Measurements from ENCODE around the gene RPH3AL. TPM values are rescaled to one million over a fixed set of nuclear protein-coding genes. Genes with fewer than 3 reads are reported as not detected.

RPH3AL gene
- total RNA-seq, 1 donor from 2014 or later, result 22.3 TPM

DNA sequence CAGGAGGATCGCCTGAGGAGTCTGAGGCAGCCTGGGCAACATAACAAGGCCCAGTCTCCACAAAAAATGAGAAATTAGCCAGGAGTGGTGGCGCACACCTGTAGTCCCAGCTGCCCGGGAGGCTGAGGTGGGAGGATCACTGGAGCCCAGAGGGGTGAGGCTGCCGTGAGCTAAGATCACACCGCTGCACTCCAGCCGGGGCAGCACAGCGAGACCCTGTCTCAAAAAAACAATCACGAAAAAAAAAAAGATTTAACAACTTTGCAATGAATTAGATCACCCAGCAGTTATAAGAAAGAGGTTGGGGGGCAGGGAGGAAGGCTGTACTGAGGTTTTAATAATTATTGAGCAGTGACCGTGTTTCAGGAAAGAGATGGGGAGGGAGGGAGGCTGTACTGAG is 49.4 kb downstream of the RPH3AL start:
- Mint-ChIP-seq H3K27ac (ENCODE audit: unreplicated experiment) (peak overlapping the region; percentile 99), H3K36me3 (ENCODE audit: unreplicated experiment) (no peaks in the 10 kb centered on the region), H3K4me1 (ENCODE audit: low read depth, unreplicated experiment) (peaks cover 51% of the 10 kb centered on the region), H3K4me3 (ENCODE audit: unreplicated experiment) (peak overlapping the region; percentile 90), H3K27me3 (ENCODE audit: unreplicated experiment) (peaks cover 26% of the 10 kb centered on the region), H3K9me3 (ENCODE audit: unreplicated experiment) (peaks cover 22% of the 10 kb centered on the region)
- DNase-seq, result no peak
- TF ChIP-seq CTCF (IDR thresholded peaks at IDR 0.05; ENCODE audit: partially characterized antibody, unreplicated experiment), result no peak

GRCh38 chr17:302300-302698 is 50.3 kb downstream of the RPH3AL start:
- H3K27me3 Mint-ChIP-seq (ENCODE audit: unreplicated experiment), result peaks cover 25% of the 10 kb centered on the region
- TF ChIP-seq CTCF (IDR thresholded peaks at IDR 0.05; ENCODE audit: partially characterized antibody, unreplicated experiment), result no peak
- no peaks in the 10 kb centered on the region for H3K36me3 Mint-ChIP-seq (ENCODE audit: unreplicated experiment)
- H3K27ac Mint-ChIP-seq (ENCODE audit: unreplicated experiment), result peak overlapping the region; percentile 99
- DNase-seq, result no peak
- H3K4me3 Mint-ChIP-seq (ENCODE audit: unreplicated experiment), result peak overlapping the region; percentile 90
- H3K9me3 Mint-ChIP-seq (ENCODE audit: unreplicated experiment), result peaks cover 19% of the 10 kb centered on the region
- H3K4me1 Mint-ChIP-seq (ENCODE audit: low read depth, unreplicated experiment), result peaks cover 48% of the 10 kb centered on the region

GRCh38 chr17:301681-302299 is 50.8 kb downstream of the RPH3AL start:
- Mint-ChIP-seq H3K4me3 (ENCODE audit: unreplicated experiment) (peak overlapping the region; percentile 90), H3K36me3 (ENCODE audit: unreplicated experiment) (no peaks in the 10 kb centered on the region), H3K27me3 (ENCODE audit: unreplicated experiment) (peaks cover 27% of the 10 kb centered on the region), H3K27ac (ENCODE audit: unreplicated experiment) (peak overlapping the region; percentile 99), H3K4me1 (ENCODE audit: low read depth, unreplicated experiment) (peaks cover 52% of the 10 kb centered on the region), H3K9me3 (ENCODE audit: unreplicated experiment) (peaks cover 19% of the 10 kb centered on the region)
- DNase-seq, result peak; percentile 94
- TF ChIP-seq CTCF (IDR thresholded peaks at IDR 0.05; ENCODE audit: partially characterized antibody, unreplicated experiment), result no peak

DNA sequence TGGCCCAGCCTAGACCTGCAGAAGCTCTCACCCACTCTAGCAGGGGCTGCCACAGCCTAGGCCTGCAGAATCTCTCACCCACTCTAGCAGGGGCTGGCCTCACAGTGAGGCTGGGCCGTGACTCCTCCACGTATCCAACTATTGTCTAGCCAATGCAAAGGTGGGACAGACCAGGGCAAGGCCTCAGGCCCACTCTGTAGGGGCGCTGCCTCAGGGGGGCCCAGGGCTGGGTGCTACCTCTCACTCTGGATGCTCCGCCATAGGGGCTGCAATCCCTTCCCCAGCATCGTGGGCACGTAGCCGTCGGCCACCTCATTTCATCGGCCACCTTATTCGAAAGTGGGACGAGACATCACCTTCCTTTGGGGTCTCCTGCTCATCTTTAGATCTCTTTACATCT is 51.7 kb downstream of the RPH3AL start:
- TF ChIP-seq CTCF (IDR thresholded peaks at IDR 0.05; ENCODE audit: partially characterized antibody, unreplicated experiment), result no peak
- Mint-ChIP-seq H3K36me3 (ENCODE audit: unreplicated experiment) (no peaks in the 10 kb centered on the region), H3K4me3 (ENCODE audit: unreplicated experiment) (peak overlapping the region; percentile 46), H3K4me1 (ENCODE audit: low read depth, unreplicated experiment) (peaks cover 53% of the 10 kb centered on the region), H3K27me3 (ENCODE audit: unreplicated experiment) (peaks cover 23% of the 10 kb centered on the region), H3K27ac (ENCODE audit: unreplicated experiment) (peak overlapping the region; percentile 99), H3K9me3 (ENCODE audit: unreplicated experiment) (peaks cover 19% of the 10 kb centered on the region)
- no peak for DNase-seq

DNA sequence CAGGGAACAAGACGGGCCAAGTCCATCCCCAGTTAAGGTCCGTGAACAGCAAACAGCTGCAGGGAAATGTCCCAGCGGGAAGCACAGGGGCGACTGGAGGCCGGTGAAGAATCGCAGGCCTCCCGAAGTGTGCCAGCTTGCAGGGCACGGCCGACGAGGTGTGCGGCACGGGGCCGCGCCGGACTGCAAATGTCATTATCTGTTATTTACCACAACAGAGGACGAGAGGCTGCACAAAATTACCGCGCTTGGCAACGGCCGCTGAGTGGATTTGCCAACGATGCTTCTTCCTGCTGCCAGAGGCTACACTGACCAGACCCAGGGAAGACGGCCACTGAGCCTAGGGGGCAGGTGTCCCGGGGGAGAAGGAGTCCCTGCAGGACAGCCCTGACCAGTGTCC is 53.1 kb downstream of the RPH3AL start:
- Mint-ChIP-seq H3K27ac (ENCODE audit: unreplicated experiment) (no peak overlapping the region), H3K36me3 (ENCODE audit: unreplicated experiment) (no peaks in the 10 kb centered on the region), H3K9me3 (ENCODE audit: unreplicated experiment) (peaks cover 19% of the 10 kb centered on the region), H3K4me1 (ENCODE audit: low read depth, unreplicated experiment) (peaks cover 49% of the 10 kb centered on the region), H3K27me3 (ENCODE audit: unreplicated experiment) (peaks cover 23% of the 10 kb centered on the region), H3K4me3 (ENCODE audit: unreplicated experiment) (no peak overlapping the region)
- no peak for TF ChIP-seq CTCF (IDR thresholded peaks at IDR 0.05; ENCODE audit: partially characterized antibody, unreplicated experiment)
- DNase-seq, result no peak
